Measurements from ENCODE around the gene FNBP1. TPM values are rescaled to one million over a fixed set of nuclear protein-coding genes. Genes with fewer than 3 reads are reported as not detected.
A peak's percentile ranks its signal among the peaks of the same experiment; 100 is the strongest.

The FNBP1 gene
- total and polyA plus RNA-seq, 2 of the 13 experiments (the other 11 are each of a cell fraction or from before 2014, with no cell fraction given) = 5.4 to 19.5 TPM

DNA sequence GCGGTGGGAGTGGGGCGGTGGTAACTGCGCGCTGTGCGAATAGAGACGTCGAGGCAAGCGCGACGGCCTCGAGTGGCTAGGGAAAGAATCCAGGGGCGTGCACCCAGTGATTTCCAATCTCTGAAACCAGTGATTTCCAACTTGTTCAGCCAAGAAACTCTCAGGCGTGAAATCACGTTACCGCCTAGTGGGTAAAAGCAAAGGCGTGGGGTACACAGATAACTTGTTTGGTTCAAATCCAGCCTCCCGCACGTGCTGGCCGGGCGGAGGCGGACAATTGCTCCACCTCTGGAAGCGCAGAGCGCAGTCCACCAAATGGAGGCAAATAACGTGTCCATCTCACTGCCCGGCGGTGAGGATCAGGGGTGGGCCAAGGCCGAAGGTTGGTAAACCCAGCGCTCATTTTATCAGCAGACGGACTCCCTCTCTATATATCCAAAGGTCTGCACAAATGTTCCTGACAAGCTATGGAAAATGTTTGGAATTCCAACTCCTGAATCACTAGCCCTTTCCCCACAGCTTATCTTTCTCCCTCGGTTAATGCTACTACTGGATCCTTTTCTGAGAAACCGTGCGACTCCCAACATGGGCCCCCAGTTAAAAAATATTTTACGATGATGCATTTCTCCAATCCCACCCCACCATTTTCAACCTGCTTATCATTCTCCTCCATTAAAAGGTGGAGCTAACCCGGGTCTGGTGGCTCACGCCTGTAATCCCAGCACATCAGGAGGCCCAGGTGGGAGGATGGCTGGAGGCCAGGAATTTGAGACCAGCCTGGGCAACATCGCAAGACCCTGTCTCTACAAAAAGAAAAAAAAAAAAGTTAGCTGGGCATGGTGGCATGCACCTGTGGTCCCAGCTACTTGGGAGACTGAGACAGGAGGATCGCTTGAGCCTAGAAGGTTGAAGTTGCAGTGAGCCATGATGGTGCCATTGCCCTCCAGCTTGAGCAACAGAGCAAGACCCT, 950 bp upstream of the FNBP1 start:
- in situ Hi-C loops (cut with HindIII; ENCODE audit: extremely low pct_ligation_motif_present, low pct_unique_long_range_greater_than_20kb) = loop anchor here (5.0 kb wide), 1 partner anchor 157 kb away; no protein-coding TSS in a partner anchor
- H3K4me1 ChIP-seq (ENCODE audit: insufficient read depth, low read length) = peaks cover 51% of the 10 kb centered on the region
- ChIA-PET CTCF (ENCODE audit: low intra/inter-chr PET ratio, low total read pairs) (interaction anchor here (2.2 kb wide), 1 partner anchor 158 kb away, joined by 9 read pairs; no protein-coding TSS in a partner anchor), POLR2A (interaction anchor here (1.3 to 4.0 kb wide), 5 partner anchors 9 to 35 kb away, joined by 3 to 39 read pairs (median 7); partner anchors contain the start of gene GPR107)
- H3K4me2 ChIP-seq (ENCODE audit: low read depth, low read length) = peak overlapping the region; percentile 79
- intact Hi-C loops (cut with micrococcal nuclease; ENCODE audit: unreplicated experiment) = loop anchor here (1.0 kb wide), 1 partner anchor 159 kb away; no protein-coding TSS in a partner anchor
- peak overlapping the region; percentile 85 for H3K27ac ChIP-seq (ENCODE audit: extremely low read length, insufficient read depth, low read length)
- no peaks in the 10 kb centered on the region for H3K9me3 ChIP-seq (ENCODE audit: low read length)
- no peak overlapping the region for H2AFZ ChIP-seq (ENCODE audit: low read length)
- FAIRE-seq (peak; percentile 51), ATAC-seq (peak; percentile 79), DNase-seq (ENCODE audit: low spot score) (peak; percentile 83)
- H4K20me1 ChIP-seq (ENCODE audit: insufficient read depth, low read length) = no peaks in the 10 kb centered on the region
- H3K36me3 ChIP-seq (replicated peaks in 1 of 2; ENCODE audit: control insufficient read depth in 1 of 2, insufficient read depth in 2 of 2, low read length in 2 of 2) = no peaks in the 10 kb centered on the region
- peak overlapping the region; percentile 68 to 97 (median 78); a peak in 5 of 6 replicates for H3K4me3 ChIP-seq (replicated peaks in 1 of 3; ENCODE audit: insufficient read depth in 1 of 3, low read depth in 2 of 3, low read length in 3 of 3)
- H3K27me3 ChIP-seq (ENCODE audit: control insufficient read depth in 1 of 2, insufficient read depth in 2 of 2, low read length in 2 of 2) = no peaks in the 10 kb centered on the region
- H3K9ac ChIP-seq (ENCODE audit: insufficient read depth, low read depth, low read length) = peak overlapping the region; percentile 67
- peaks cover 30% of the 10 kb centered on the region for H3K79me2 ChIP-seq (ENCODE audit: insufficient read depth, low read length)
- 23% methylated on average over 22 of the region's 37 CpGs for WGBS (ENCODE audit: low lambda C conversion rate)
- TSS peak; percentile 89 for BruUV-seq (replicated peaks)
- TF ChIP-seq MIXL1 (CRISPR knock-in tag; IDR thresholded peaks at IDR 0.05) (no peak), ZNF446 (CRISPR knock-in tag; IDR thresholded peaks at IDR 0.05) (peak; percentile 33; the same call in 1 of the 2 replicates), ZNF773 (CRISPR knock-in tag; IDR thresholded peaks at IDR 0.05; ENCODE audit: borderline replicate concordance) (no peak), RXRB (CRISPR knock-in tag; IDR thresholded peaks at IDR 0.05; ENCODE audit: borderline replicate concordance) (no peak), ZNF383 (CRISPR knock-in tag; IDR thresholded peaks at IDR 0.05; ENCODE audit: borderline replicate concordance) (no peak), MED13 (CRISPR knock-in tag; IDR thresholded peaks at IDR 0.05) (no peak), CBX1 (IDR thresholded peaks at IDR 0.05; ENCODE audit: low read depth) (no peak), SRSF4 (IDR thresholded peaks at IDR 0.05; ENCODE audit: low read depth, low read length, poor library complexity, severe bottlenecking) (no peak)
- TF ChIP-seq, protein P1, sequence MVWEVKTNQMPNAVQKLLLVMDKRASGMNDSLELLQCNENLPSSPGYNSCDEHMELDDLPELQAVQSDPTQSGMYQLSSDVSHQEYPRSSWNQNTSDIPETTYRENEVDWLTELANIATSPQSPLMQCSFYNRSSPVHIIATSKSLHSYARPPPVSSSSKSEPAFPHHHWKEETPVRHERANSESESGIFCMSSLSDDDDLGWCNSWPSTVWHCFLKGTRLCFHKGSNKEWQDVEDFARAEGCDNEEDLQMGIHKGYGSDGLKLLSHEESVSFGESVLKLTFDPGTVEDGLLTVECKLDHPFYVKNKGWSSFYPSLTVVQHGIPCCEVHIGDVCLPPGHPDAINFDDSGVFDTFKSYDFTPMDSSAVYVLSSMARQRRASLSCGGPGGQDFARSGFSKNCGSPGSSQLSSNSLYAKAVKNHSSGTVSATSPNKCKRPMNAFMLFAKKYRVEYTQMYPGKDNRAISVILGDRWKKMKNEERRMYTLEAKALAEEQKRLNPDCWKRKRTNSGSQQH (CRISPR knock-in tag; IDR thresholded peaks at IDR 0.05; ENCODE audit: low read depth) = no peak
- TF ChIP-seq, protein P2, sequence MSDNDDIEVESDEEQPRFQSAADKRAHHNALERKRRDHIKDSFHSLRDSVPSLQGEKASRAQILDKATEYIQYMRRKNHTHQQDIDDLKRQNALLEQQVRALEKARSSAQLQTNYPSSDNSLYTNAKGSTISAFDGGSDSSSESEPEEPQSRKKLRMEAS (IDR thresholded peaks at IDR 0.05) = peak; percentile 96
- TF ChIP-seq, protein P3, sequence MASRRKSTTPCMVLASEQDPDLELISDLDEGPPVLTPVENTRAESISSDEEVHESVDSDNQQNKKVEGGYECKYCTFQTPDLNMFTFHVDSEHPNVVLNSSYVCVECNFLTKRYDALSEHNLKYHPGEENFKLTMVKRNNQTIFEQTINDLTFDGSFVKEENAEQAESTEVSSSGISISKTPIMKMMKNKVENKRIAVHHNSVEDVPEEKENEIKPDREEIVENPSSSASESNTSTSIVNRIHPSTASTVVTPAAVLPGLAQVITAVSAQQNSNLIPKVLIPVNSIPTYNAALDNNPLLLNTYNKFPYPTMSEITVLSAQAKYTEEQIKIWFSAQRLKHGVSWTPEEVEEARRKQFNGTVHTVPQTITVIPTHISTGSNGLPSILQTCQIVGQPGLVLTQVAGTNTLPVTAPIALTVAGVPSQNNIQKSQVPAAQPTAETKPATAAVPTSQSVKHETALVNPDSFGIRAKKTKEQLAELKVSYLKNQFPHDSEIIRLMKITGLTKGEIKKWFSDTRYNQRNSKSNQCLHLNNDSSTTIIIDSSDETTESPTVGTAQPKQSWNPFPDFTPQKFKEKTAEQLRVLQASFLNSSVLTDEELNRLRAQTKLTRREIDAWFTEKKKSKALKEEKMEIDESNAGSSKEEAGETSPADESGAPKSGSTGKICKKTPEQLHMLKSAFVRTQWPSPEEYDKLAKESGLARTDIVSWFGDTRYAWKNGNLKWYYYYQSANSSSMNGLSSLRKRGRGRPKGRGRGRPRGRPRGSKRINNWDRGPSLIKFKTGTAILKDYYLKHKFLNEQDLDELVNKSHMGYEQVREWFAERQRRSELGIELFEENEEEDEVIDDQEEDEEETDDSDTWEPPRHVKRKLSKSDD (CRISPR knock-in tag; IDR thresholded peaks at IDR 0.05; ENCODE audit: low read depth) = peak; percentile 60
- TF ChIP-seq, protein P4, sequence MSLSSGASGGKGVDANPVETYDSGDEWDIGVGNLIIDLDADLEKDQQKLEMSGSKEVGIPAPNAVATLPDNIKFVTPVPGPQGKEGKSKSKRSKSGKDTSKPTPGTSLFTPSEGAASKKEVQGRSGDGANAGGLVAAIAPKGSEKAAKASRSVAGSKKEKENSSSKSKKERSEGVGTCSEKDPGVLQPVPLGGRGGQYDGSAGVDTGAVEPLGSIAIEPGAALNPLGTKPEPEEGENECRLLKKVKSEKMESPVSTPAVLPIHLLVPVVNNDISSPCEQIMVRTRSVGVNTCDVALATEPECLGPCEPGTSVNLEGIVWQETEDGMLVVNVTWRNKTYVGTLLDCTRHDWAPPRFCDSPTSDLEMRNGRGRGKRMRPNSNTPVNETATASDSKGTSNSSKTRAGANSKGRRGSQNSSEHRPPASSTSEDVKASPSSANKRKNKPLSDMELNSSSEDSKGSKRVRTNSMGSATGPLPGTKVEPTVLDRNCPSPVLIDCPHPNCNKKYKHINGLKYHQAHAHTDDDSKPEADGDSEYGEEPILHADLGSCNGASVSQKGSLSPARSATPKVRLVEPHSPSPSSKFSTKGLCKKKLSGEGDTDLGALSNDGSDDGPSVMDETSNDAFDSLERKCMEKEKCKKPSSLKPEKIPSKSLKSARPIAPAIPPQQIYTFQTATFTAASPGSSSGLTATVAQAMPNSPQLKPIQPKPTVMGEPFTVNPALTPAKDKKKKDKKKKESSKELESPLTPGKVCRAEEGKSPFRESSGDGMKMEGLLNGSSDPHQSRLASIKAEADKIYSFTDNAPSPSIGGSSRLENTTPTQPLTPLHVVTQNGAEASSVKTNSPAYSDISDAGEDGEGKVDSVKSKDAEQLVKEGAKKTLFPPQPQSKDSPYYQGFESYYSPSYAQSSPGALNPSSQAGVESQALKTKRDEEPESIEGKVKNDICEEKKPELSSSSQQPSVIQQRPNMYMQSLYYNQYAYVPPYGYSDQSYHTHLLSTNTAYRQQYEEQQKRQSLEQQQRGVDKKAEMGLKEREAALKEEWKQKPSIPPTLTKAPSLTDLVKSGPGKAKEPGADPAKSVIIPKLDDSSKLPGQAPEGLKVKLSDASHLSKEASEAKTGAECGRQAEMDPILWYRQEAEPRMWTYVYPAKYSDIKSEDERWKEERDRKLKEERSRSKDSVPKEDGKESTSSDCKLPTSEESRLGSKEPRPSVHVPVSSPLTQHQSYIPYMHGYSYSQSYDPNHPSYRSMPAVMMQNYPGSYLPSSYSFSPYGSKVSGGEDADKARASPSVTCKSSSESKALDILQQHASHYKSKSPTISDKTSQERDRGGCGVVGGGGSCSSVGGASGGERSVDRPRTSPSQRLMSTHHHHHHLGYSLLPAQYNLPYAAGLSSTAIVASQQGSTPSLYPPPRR (CRISPR knock-in tag; IDR thresholded peaks at IDR 0.05; ENCODE audit: borderline replicate concordance) = no peak
